Activated CD4-positive, CD25-positive, alpha-beta regulatory T cell treated with anti-CD3 and anti-CD28 coated beads, Interleukin-2, amount 50 U/mL, for 16 hours (primary cell): ENCODE measurements around the gene ZNF544.
"Not testable (repeated sequence)": the region's sequence is repeated elsewhere in the genome, so short reads cannot be mapped to it uniquely, and the experiment has no call there.

Experiments
- DNase-seq: peaks from one replicate; pipeline ENCODE4 v3.0.0-alpha.2; 2020; ENCODE audit warnings: low read depth, low spot score

ZNF544 gene

DNA sequence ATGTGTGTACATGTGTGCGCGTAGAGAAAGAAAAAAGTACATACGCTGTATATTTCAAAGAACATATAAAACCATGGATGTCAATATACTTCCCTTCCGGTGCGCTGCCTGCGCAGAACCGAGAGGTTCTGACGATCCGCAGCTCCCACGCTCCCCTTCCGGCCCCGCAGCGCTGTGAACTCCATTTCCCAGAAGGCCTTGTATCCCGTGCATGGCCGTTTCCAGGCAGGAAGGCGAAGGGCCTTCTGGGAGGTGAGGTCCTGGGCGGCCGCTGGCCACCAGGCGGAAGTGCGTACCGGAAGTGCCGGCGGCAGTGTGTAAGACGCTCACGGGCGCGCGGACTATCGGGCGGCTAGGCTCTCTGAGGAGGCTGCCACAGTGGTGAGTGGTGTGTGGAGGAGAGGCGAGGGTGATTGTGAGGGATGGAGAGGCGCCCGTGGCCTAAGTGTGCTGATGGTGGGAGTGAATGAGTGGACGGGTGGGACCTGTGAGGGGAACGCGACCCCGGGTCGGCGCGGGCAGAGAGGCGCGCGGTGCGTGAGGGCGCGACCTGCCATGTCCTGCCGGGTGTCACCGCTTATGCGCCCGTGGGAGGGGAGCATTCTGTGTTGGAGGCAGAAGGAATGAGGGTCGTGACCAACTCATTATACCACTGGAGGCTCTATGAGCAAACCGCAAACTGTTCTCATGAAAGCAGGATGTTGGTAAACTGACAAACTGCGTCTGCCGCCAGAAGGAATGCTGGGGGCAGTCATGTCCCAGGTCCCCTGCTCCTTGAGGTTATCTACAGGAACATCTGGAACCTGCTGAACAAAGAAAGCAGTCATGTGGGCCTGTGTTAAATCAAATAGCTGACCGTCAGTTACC, 76.6 kb downstream of the ZNF544 start, which contains the start of gene ERVK3-1:
ERVK3-1 (plus strand) TSS at position 313 of the 867 bp plus-strand sequence. CDS start 6,792 bp downstream, outside the sequence.
- peak; percentile 93 for DNase-seq

DNA sequence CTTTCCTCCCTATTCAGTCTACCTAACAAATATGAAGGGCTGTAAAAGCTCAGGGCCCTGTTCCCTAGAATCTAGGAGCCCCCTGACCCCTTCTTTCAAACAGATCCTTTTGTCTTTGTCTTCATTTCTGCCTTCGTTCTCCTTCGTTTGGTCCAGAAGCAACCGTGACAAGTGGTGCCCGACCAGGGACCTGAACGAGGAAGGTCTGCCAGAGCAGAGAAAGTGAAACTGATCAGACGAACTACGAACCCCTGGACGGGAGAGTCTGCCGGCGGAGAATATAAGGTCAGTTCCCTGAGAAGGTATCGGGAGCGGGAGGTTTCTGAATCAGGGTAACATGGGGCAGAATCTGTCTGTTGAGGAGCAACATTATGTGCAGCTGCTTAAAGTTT, 77.2 kb downstream of the ZNF544 start:
- no peak for DNase-seq

DNA sequence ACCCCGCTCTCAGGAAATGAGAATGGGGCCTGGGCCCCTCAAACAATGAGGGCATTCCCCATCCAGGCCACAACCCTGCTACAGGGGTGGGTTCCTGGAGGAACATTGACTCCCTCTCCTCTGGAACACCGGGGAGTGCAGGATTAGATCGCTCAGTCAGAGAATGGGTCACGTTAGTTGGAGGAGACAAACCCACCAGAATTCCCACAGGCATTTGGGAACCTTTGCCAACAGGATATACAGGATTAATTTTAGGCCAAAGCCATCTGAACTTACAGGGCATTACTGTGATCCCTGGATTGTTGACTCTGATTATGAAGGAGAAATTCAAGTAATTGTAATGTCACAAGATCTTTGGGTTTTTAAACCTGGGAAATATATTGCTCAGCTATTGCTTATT, 79.0 kb downstream of the ZNF544 start:
- DNase-seq, result no peak

DNA sequence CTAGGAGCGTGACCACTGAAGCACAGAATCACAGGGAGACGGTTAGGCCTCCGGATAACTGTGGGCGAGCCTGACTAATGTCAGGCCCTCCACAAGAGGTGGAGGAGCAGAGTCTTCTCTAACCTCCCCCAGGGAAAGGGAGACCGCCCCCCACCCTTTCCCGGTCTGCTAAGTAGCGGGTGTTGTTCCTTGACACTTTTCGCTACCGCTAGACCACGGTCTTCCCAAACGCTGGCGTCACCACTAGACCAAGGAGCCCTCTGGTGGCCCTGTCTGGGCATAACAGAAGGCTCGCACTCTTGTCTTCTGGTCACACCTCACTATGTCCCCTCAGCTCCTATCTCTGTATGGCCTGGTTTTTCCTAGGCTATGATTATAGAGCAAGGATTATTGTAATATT, 82.0 kb downstream of the ZNF544 start:
- DNase-seq, result not testable (repeated sequence)

DNA sequence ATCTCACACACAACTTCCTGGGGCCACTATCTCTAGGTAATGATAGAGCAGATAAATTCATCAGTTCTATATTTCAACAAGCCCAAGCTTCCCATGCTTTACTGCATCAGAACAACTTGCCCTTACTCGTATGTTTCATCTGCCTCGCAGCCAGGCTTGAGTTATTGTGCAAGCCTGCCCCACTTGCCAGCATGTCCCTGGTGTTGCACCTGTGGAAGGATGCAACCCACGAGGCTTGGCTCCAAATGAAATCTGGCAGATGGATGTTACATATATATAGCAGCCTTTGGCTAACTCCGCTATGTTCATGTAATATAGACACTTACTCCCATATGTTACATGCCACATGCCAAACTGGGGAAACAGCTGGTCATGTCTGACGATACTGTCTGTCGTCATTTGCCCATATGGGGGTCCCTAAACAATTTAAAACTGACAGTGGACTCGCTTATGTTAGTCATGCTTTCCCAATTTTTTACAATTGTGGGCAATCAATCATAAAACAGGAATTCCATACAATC, 82.7 kb downstream of the ZNF544 start:
- DNase-seq, result no peak
